ENCODE measurements around the gene FOSB. TPM values are rescaled to one million over a fixed set of nuclear protein-coding genes. Genes with fewer than 3 reads are reported as not detected.

Gene FOSB
- total and polyA plus RNA-seq, 9 of the 15 experiments (the other 6 are each of a cell fraction or from before 2014, with no cell fraction given) = 0.11 to 2.7 (median 0.73) TPM

DNA sequence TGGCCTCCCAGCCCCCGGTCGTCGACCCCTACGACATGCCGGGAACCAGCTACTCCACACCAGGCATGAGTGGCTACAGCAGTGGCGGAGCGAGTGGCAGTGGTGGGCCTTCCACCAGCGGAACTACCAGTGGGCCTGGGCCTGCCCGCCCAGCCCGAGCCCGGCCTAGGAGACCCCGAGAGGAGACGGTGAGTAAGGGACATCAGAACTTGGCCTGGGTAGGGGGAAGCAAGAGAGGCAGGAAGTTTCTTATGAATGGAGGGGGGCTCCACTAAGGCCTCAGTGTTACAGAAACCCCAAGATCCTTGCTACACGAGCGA is 2.9 kb downstream of the FOSB start:
- no peak overlapping the region for H3K4me3 ChIP-seq
- H3K79me2 ChIP-seq (ENCODE audit: control insufficient read depth, insufficient read depth, low read length) = no peaks in the 10 kb centered on the region
- H4K20me1 ChIP-seq (replicated peaks; ENCODE audit: control insufficient read depth, insufficient read depth, low read length) = no peaks in the 10 kb centered on the region
- ATAC-seq (no peak), DNase-seq (ENCODE audit: extremely low read depth in 1 of 4, low spot score in 3 of 4) (no peak), FAIRE-seq (no peak)
- intact Hi-C loops (cut with micrococcal nuclease) = no loop called here
- H3K36me3 ChIP-seq (ENCODE audit: control insufficient read depth, insufficient read depth, low read length) = no peaks in the 10 kb centered on the region
- H3K4me2 ChIP-seq (ENCODE audit: insufficient read depth, low read length) = no peak overlapping the region
- no peaks in the 10 kb centered on the region for H3K9me3 ChIP-seq (replicated peaks; ENCODE audit: control insufficient read depth, insufficient read depth, low read depth, low read length)
- peaks cover 16 to 47% of the 10 kb centered on the region in 2 experiments; a peak in 4 of 5 replicates for H3K4me1 ChIP-seq (replicated peaks in 1 of 2; ENCODE audit: control insufficient read depth in 2 of 2, insufficient read depth in 2 of 2, low read length in 2 of 2)
- ChIA-PET CTCF (ENCODE audit: low intra/inter-chr PET ratio) (no interaction called here), POLR2A (interaction anchor here (1.0 to 1.4 kb wide), 3 partner anchors 31 to 162 kb away, joined by 3 to 4 read pairs (median 4); no protein-coding TSS in a partner anchor)
- H2AFZ ChIP-seq (ENCODE audit: low read depth, low read length) = no peak overlapping the region; the same call in 1 of the 2 replicates
- 90% methylated on average over 11 of the region's 15 CpGs for WGBS (ENCODE audit: insufficient coverage, low coverage, missing lambda C conversion rate)
- TF ChIP-seq RBBP5 (IDR thresholded peaks at IDR 0.05; ENCODE audit: borderline replicate concordance, insufficient read depth, low read length, poor library complexity, severe bottlenecking) (no peak), TEAD1 (CRISPR knock-in tag; IDR thresholded peaks at IDR 0.05) (0 out of 4 replicates have a peak, but pooled peaks of 1 of the 2 experiments have one; percentile 22), RBM15 (IDR thresholded peaks at IDR 0.05; ENCODE audit: insufficient read depth, low read length) (no peak), RBFOX2 (IDR thresholded peaks at IDR 0.05; ENCODE audit: low read depth, low read length) (0 out of 2 replicates have a peak, but pooled peaks have one; percentile 1), PYGO2 (tag; IDR thresholded peaks at IDR 0.05) (no peak), FOXP1 (CRISPR knock-in tag; IDR thresholded peaks at IDR 0.05) (no peak), NEUROD1 (IDR thresholded peaks at IDR 0.05; ENCODE audit: borderline replicate concordance, low read depth, low read length, partially characterized antibody) (no peak), FIP1L1 (IDR thresholded peaks at IDR 0.05; ENCODE audit: low read depth, low read length, poor library complexity, severe bottlenecking) (no peak), GATA2 (CRISPR knock-in tag; IDR thresholded peaks at IDR 0.05) (no peak), CBFA2T3 (IDR thresholded peaks at IDR 0.05) (no peak), PCBP1 (IDR thresholded peaks at IDR 0.05; ENCODE audit: low read depth, low read length, poor library complexity, severe bottlenecking) (peak; percentile 35)
- peak overlapping the region in 1 of 2 experiments; percentile 97; a peak in 2 of 4 replicates for H3K9ac ChIP-seq (ENCODE audit: insufficient read depth in 1 of 2, low read depth in 2 of 2, low read length in 2 of 2)
- in situ Hi-C loops (cut with MboI) = no loop called here
- no peaks in the 10 kb centered on the region for H3K9me1 ChIP-seq (ENCODE audit: control insufficient read depth, insufficient read depth, low read length)
- BruUV-seq (replicated peaks) = no TSS peak
- no peaks in the 10 kb centered on the region for H3K27me3 ChIP-seq (ENCODE audit: control insufficient read depth in 2 of 2, insufficient read depth in 2 of 2, low read length in 2 of 2)
- no peak overlapping the region; the same call in 2 of the 3 replicates for H3K27ac ChIP-seq (ENCODE audit: extremely low read depth, low read depth, low read length)
